ENCODE results near the gene ATG9B. TPM values are rescaled to one million over a fixed set of nuclear protein-coding genes. Genes with fewer than 3 reads are reported as not detected.

The ATG9B gene
- total RNA-seq, 1 donor from 2014 or later, result 15.4 TPM

GRCh38 chr7:150998341-150998740 is 26.0 kb downstream of the ATG9B start:
- no peak for DNase-seq

DNA sequence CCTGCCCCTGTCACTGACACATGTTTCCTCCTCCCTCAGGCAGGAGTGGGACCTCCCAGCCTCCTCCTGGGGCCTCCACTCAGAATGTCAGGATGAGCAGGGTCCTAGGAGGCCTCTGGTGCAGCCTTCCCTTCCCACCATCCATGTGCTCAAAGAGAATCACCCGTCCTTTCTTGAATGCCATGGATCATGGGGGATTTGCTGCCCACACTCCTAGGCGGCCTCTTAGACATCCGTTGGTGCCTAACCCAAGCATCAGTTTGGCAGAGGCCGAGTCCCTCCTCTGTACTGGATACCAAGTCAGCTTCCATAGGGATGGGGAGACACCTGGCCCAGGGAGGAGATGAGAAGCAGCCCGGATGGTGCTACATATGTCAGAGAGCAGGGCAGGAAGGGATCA is 26.5 kb downstream of the ATG9B start:
- DNase-seq, result no peak

DNA sequence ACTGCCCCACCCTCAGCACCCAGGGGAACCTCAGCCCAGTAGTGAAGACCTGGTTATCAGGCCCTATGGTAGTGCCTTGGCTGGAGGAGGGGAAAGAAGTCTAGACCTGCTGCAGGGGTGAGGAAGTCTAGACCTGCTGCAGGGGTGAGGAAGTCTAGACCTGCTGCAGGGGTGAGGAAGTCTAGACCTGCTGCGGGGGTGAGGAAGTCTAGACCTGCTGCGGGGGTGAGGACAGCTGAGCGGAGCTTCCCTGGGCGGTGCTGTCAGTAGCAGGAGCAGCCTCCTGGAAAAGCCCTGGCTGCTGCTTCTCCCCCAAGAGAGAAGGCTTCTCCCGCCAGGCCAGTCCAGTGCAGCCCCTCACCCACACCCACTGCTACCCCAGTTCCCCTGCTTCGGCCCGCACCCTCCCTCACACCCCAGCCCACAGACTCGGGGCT is 27.2 kb downstream of the ATG9B start:
- no peak for DNase-seq

DNA sequence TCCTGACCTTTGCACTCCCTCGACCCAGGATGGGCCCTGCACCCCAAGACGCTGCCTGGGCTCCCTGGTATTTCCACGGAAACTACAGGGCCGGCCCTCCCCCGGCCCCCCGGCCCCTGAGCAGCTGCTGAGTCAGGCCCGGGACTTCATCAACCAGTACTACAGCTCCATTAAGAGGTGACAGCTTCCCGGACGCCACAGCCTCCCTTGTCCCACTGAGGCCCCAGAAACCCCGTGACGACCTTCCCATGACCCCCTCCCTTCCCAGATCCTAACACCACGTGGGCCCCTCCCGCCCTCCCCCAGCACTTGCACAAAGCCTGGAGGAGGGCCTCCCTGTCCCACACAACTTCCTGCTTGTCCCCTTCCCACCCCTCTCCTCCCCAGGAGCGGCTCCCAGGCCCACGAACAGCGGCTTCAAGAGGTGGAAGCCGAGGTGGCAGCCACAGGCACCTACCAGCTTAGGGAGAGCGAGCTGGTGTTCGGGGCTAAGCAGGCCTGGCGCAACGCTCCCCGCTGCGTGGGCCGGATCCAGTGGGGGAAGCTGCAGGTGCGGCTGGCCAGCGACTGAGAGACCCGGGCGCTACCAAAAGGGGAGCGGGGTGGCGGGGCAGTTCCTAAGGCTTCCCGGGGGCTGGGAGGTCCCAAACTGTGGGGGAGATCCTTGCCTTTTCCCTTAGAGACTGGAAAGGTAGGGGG is 27.8 kb downstream of the ATG9B start:
- no peak for DNase-seq

- no peak for DNase-seq
Observed at GRCh38 chr7:150994838-150995510, 29.3 kb downstream of the ATG9B start.

- DNase-seq, result no peak
Observed at GRCh38 chr7:150994141-150994837, 30.0 kb downstream of the ATG9B start.

GRCh38 chr7:150993511-150993910 is 30.8 kb downstream of the ATG9B start:
- DNase-seq, result no peak

GRCh38 chr7:150992833-150993302 is 31.4 kb downstream of the ATG9B start:
- DNase-seq, result peak; percentile 25

GRCh38 chr7:150992051-150992640 is 32.1 kb downstream of the ATG9B start:
- DNase-seq, result no peak

- DNase-seq, result no peak
Observed at GRCh38 chr7:150990416-150991186, 33.7 kb downstream of the ATG9B start, which contains the start of gene NOS3. Gene NOS3, plus strand, starts transcription at chr7:150991017. Its CDS starts 2,787 bp downstream, at chr7:150993804.

DNA sequence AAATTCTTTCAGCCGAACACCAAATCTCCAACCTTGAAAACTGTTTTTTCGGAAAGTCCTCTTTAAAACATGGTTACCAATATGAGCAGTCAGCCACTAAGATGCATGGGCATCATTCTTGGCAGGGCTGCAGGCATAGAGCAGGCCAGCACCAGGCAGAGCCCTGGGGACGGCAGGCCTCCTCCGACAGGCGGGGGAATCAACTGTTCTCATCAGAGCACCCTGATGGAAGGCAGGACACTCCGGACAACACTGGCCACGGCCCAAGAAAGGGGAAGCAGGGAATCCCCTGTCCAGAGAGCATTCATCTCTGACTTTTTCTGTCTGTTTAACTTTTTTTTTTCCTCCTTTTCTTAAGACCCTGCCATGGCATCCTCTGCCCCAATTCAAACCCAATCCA is 34.8 kb downstream of the ATG9B start:
- DNase-seq, result no peak

- peak; percentile 73 for DNase-seq
Observed at GRCh38 chr7:150988230-150989226, 35.8 kb downstream of the ATG9B start.

- no peak for DNase-seq
Observed at GRCh38 chr7:150986556-150986955, 37.7 kb downstream of the ATG9B start.

GRCh38 chr7:150986099-150986512 is 38.2 kb downstream of the ATG9B start:
- DNase-seq, result no peak

DNA sequence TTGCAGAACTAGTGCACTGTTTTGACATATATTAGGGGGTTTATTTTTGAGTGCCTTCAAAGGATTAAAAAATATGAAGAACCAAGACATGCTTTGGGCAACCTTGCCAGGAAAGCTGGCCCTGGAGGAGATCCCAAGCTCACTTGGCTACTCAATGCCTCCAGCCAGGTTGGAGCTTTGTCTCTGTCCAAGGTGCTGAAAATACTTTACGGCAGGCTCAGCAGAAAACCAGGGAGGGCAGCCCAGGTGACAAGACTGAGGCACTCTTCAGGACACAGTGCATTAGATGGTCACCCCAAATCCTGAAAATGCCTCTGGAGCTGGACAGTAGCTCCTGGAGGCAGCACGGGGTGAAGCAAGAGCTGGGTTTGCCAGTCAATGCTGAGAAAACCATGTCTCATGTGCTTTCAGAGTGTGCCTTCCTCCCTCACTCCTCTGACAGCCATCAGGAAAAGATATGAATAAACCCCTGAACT is 40.4 kb downstream of the ATG9B start:
- no peak for DNase-seq

DNA sequence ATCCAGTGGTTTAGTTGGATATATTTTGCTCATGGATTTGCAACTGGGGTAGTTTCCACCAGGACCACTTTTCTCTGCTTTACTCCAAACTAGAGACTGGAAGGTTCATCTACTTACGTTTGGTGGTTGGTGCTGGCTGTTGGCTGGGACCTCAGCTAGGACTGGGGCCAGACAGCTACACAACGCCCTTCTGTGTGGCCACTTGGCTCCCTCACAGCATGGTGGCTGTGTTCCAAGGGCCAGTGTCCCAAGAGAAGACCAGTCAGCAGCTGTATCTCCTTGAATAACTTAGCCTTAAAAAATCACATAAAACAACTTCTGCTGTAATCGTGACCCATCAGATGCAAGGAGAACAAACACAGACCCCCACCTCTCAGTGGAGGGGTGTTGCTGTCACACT is 41.9 kb downstream of the ATG9B start:
- DNase-seq, result no peak

- no peak for DNase-seq
Observed at GRCh38 chr7:150981644-150982043, 42.6 kb downstream of the ATG9B start.

GRCh38 chr7:150980663-150981062 is 43.6 kb downstream of the ATG9B start:
- DNase-seq, result no peak

- DNase-seq, result no peak
Observed at GRCh38 chr7:150979713-150980390, 44.4 kb downstream of the ATG9B start.
